NCI-H128 (cell line): ENCODE data around the gene TM9SF2.

Source experiments
- DNase-seq: peaks from one replicate; lab custom pipeline; 2025; ENCODE audit not compliant: unreplicated experiment; lab: John Stamatoyannopoulos, UW

TM9SF2 gene

GRCh38 chr13:99575376-99576120, 74.3 kb downstream of the TM9SF2 start:
- DNase-seq = no peak

DNA sequence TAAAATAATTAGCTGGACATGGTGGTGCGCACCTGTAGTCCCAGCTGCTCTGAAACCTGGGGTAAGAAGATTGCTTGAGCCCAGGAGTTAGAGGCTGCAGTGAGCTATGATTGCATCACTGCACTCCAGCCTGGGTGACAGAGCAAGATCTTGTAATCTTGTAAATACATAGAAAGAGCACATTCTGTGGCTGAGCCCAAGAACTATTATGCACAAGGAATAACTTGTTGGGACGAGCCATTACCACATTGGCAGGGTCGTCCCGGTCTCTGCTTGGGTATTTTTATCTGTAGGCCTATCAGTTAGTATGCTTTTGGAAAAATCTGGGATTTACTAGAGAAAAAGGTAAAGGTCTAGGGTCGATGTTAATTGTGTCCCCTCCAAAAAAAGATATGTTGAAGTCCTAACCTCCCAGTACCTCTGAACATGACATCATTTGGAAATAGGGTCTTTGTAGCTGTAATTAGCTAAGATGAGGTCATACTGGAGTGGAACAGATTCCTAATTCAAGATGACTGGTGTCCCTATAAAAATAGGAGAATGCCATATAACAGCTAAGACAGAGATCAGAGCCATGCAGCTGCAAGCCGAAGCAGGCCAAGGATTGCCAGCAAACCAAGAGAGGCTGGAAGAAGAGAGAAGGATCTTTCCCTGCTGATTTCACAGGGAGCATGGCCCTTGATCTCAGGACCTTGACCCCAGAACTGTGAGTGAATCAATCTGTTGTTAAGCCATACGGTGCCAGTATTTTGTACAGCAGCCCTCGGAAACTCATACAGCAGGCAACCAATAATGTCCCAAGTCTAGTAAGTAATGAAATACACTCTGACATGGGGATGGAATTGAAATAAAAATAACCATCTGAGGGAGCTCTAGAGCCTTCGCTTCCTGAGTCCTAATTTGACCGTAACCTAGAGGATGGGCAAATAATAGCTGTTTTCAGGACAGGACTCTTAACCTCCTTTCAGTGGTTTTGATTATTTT, 77.0 kb downstream of the TM9SF2 start:
- no peak for DNase-seq

GRCh38 chr13:99580500-99581268, 79.4 kb downstream of the TM9SF2 start:
- DNase-seq = no peak

DNA sequence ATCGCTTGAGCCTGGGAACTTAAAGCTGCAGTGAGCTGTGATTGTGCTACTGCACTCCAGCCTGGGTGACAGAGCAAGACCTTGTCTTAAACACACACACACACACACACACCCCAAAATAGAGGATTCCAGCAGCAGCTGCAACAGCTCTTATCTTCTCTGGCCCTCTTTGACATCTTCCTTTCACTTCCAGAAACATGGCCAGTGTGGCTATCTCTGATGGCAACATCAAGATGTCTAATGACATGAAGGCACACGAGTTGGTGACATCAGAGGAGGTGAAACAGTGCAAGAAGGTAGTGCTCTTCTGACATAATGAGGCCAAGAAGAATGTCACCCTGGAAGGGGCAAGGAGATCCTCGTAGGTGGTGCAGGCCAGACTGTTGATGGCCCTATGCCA, 81.2 kb downstream of the TM9SF2 start:
- no peak for DNase-seq

DNA sequence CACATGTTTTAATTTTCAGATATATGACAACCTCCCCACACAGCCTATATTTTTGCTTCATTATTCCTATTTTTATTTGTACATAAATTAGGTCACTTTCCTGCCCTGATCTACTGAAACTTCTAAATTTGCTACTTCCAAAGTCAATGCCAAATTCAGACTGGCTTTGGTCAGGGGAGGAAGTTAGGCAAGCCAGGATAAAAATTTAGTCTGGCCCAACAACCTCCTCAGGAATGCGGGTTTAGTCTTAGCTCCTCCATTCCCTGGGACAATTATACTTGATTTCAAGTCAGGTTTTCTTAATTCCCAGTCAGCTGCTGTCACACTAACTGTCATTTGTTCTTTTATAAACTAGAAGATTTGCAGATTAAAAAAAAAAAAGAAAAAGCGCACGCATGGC, 84.3 kb downstream of the TM9SF2 start:
- DNase-seq = no peak

DNA sequence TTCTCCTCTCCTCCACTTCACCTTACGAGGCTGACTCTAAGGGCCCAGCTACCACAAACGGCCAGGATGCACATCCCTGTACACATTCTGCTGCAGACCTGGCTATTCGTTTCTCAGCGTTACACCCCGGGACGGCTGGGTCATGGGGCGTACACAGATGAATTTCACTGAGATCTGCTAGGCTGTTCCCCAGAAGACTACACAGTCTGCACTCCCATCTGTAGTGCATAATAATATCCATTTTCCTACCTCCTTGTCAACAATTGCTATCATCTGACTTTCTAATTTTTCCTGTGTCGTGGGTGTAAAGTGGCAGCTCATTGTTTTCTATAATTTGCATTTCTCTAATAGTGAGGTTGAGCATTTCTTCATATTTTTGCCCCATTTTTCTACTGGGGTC, 85.7 kb downstream of the TM9SF2 start:
- no peak for DNase-seq

- no peak for DNase-seq
Measured at GRCh38 chr13:99587893-99588606, 86.8 kb downstream of the TM9SF2 start.

DNA sequence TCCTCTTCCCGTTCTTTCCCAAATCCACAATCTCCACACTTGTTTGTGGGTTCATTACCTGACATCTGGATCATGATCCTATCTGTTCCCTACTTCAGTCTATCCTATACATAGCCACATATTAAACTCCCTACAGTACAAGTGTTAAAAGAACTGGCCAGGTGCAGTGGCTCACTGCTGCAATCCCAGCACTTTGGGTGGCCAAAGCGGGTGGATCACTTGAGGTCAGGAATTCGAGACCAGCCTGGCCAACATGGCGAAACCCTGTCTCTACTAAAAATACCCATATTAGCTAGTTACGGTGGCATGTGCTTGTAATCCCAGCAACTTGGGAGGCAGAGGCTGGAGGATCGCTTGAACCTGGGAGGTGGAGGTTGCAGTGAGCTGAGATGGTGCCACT, 88.3 kb downstream of the TM9SF2 start:
- no peak for DNase-seq

GRCh38 chr13:99590519-99591011, 89.3 kb downstream of the TM9SF2 start:
- no peak for DNase-seq

DNA sequence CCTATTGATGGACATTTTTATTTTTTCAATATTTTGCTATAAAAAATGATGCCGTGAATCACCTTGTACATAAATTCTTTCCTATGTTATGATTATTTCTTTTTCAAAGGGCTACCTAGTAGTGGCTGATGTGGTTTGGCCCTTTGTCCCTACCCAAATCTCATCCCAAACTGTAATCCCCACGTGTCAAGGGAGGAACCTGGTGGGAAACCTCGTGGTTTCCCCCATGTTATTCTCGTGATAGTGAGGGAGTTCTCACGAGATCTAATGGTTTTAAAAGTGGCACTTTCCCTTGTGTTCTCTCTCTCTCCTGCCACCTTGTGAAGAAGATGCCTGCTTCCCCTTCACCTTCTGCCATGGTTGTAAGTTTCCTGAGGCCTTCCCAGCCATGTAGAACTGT, 94.9 kb downstream of the TM9SF2 start:
- DNase-seq = no peak

- DNase-seq = no peak
Measured at GRCh38 chr13:99600318-99600717, 99.0 kb downstream of the TM9SF2 start.

GRCh38 chr13:99601535-99601934, 100.3 kb downstream of the TM9SF2 start:
- no peak for DNase-seq

- DNase-seq = no peak
Measured at GRCh38 chr13:99604636-99605035, 103.4 kb downstream of the TM9SF2 start.

GRCh38 chr13:99605420-99606323, 104.4 kb downstream of the TM9SF2 start:
- peak; percentile 13 for DNase-seq

DNA sequence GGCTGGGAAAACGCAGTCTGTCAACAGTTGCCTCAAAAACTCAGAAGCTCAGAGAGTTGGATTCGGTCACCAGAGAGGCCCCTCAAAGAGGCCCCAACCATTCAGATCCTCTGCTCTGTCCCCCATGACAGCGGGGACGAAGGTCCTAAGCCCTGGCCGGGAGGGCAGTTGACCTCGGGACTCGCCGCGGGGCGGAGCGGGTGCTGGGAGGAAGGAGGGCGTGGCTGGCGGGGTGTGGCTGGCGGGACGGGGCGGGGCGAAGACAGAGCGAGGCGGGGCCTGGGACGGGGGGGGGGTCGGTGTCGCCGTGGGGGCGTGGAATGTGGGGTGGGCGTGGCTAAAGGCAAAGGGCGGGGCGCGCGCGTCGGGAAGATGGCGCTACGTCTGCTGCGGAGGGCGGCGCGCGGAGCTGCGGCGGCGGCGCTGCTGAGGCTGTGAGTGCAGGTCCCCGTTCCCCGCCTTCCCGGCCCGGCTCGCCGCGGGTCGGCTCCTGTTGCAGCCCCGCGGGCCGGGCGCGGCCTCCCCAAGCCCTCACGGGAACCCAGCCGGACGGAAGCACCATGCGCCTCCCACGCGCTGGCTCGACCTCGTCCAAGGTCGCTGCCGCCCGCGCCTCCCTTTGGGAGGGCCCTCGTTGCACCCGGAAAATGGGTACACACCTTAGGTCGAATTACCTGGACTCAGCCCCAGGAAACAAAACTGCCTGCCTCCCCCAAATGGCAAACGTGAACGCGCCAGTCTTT, 105.2 kb downstream of the TM9SF2 start, which contains the start of gene CLYBL:
Gene CLYBL (plus strand): TSS at position 367 of the 743 bp plus-strand sequence.
- peak; percentile 76 for DNase-seq

- no peak for DNase-seq
Measured at GRCh38 chr13:99608345-99608744, 107.1 kb downstream of the TM9SF2 start.

GRCh38 chr13:99610702-99611289, 109.5 kb downstream of the TM9SF2 start:
- no peak for DNase-seq
